K562 (cell line): ENCODE results near the gene PIGL. TPM values are rescaled to one million over a fixed set of nuclear protein-coding genes. Genes with fewer than 3 reads are reported as not detected.

ENCODE experiments used
- ARID4B ChIP-seq: sonication (generic); formaldehyde crosslinking; IDR thresholded peaks from 2 replicates; pipeline ENCODE4 v1.8.0; 2022; ENCODE audit warnings: mild to moderate bottlenecking, missing genetic modification reagents
- CREM ChIP-seq: IDR thresholded peaks from 2 replicates; pipeline ENCODE4 v1.6.1; 2014; ENCODE audit warnings: antibody characterized with exemption, low read depth
- EP300 ChIP-seq: IDR thresholded peaks from 2 replicates; pipeline ENCODE4 v1.6.1; 2012; ENCODE audit warnings: low read length, improper control_type of control experiment
- FOXA3 ChIP-seq, 2 experiments: fragments of 450-650 bp in 1 of 2; sonication (generic) in 1 of 2; formaldehyde crosslinking; IDR thresholded peaks in 1 of 2; conservative IDR thresholded peaks in 1 of 2; 2 replicates each; pipeline versions ENCODE4 v1.4.0 to v1.8.0; 2020 to 2022; ENCODE audit warnings: mild to moderate bottlenecking in 2 of 2, missing genetic modification reagents in 1 of 2
- L3MBTL2 ChIP-seq: fragments of 450-650 bp; IDR thresholded peaks from 2 replicates; pipeline ENCODE4 v1.6.1; 2016; ENCODE audit warnings: mild to moderate bottlenecking, moderate library complexity
- MAX ChIP-seq: sonication (generic); formaldehyde crosslinking; IDR thresholded peaks from 2 replicates; pipeline ENCODE4 v1.9.0; 2022; ENCODE audit warnings: mild to moderate bottlenecking, missing genetic modification reagents
- PCBP2 ChIP-seq: fragments of 200-400 bp; formaldehyde crosslinking; IDR thresholded peaks from 2 replicates; pipeline ENCODE4 v1.6.1; 2018; ENCODE audit warnings: low read length, low read depth, mild to moderate bottlenecking, moderate library complexity; ENCODE audit not compliant: poor library complexity, severe bottlenecking
- RFX1 ChIP-seq: fragments of 450-650 bp; IDR thresholded peaks from 2 replicates; pipeline ENCODE4 v1.6.1; 2016; ENCODE audit warnings: mild to moderate bottlenecking, moderate library complexity
- U2AF1 ChIP-seq: fragments of 200-400 bp; formaldehyde crosslinking; optimal IDR thresholded peaks from 2 replicates; pipeline ENCODE3; 2017; ENCODE audit warnings: mild to moderate bottlenecking, low read depth, low read length, moderate library complexity
- ZNF175 ChIP-seq: fragments of 200-800 bp; sonication (Bioruptor generic); IDR thresholded peaks from 2 replicates; pipeline ENCODE4 v1.6.1; 2016; ENCODE audit warnings: low read depth, mild to moderate bottlenecking, missing genetic modification characterization, missing compliant biosample characterization
- ZNF395 ChIP-seq: fragments of 200-800 bp; sonication (Bioruptor generic); IDR thresholded peaks from 2 replicates; pipeline ENCODE4 v1.6.1; 2017; ENCODE audit warnings: missing genetic modification characterization, missing compliant biosample characterization
- ZNF408 ChIP-seq: fragments of 250-450 bp; sonication (Bioruptor Pico); IDR thresholded peaks from 2 replicates; pipeline ENCODE4 v1.4.0; 2020; ENCODE audit warnings: low read depth, mild to moderate bottlenecking, moderate library complexity
- ZNF592 ChIP-seq: fragments of 450-650 bp; IDR thresholded peaks from 2 replicates; pipeline ENCODE4 v1.6.1; 2017; ENCODE audit warnings: antibody characterized with exemption, mild to moderate bottlenecking
- polyA plus RNA-seq, 8 experiments: library from polyadenylated mRNA; depleted of rRNA in 4 of 8; stranded (reverse) in 5 of 8; unstranded in 3 of 8; fragments of >200 nt; fragmentation: Nextera tagmentation in 2 of 8; fragmentation: Illumina TruSeq in 1 of 8; extraction: Ambion mirVana in 2 of 8; extraction: Trizol in 1 of 8; gene quantifications; 2 replicates each; pipeline versions ENCODE4 v1.2.1 to v1.2.3, GENCODE V29; 2011 to 2014; ENCODE audit warnings: inconsistent platforms in 1 of 8, missing spikeins in 1 of 8
- total RNA-seq, 7 experiments: library from RNA; depleted of rRNA in 6 of 7; stranded (reverse); fragments of >200 nt in 6 of 7; fragmentation: Illumina TruSeq in 2 of 7; extraction: Trizol in 2 of 7; gene quantifications; 2 replicates each; pipeline versions ENCODE4 v1.2.1 to v1.2.3, GENCODE V29; 2011 to 2021; ENCODE audit warnings: low replicate concordance in 1 of 7

PIGL gene
- total and polyA plus RNA-seq, 9 of the 15 experiments (the other 6 are each of a cell fraction or from before 2014, with no cell fraction given), result 19.9 to 55.3 (median 29.6) TPM

- TF ChIP-seq ZNF592 (peak; percentile 52; the same call in 1 of the 2 replicates), L3MBTL2 (peak; percentile 60), U2AF1 (no peak), CREM (no peak), MAX (CRISPR knock-in tag) (peak; percentile 59; the same call in 1 of the 2 replicates), ZNF175 (no peak), FOXA3 (CRISPR knock-in tag; conservative IDR thresholded peaks at IDR 0.05 in 1 of 2, IDR thresholded peaks at IDR 0.05 in 1 of 2) (no peak), ZNF408 (CRISPR knock-in tag) (no peak), PCBP2 (no peak), ARID4B (CRISPR knock-in tag) (0 out of 2 replicates have a peak, but pooled peaks have one; percentile 24), EP300 (no peak), ZNF395 (CRISPR knock-in tag) (no peak), RFX1 (no peak)
These were observed 135.8 kb downstream of the PIGL start (continued) for GRCh38 chr17:16352667-16353316.
